ENCODE measurements around the gene SS18L1. TPM values are rescaled to one million over a fixed set of nuclear protein-coding genes. Genes with fewer than 3 reads are reported as not detected.

SS18L1 gene
- total and polyA plus RNA-seq, 10 of the 15 experiments (the other 5 are each of a cell fraction or from before 2014, with no cell fraction given) = 1.8 to 20.0 (median 6.6) TPM

DNA sequence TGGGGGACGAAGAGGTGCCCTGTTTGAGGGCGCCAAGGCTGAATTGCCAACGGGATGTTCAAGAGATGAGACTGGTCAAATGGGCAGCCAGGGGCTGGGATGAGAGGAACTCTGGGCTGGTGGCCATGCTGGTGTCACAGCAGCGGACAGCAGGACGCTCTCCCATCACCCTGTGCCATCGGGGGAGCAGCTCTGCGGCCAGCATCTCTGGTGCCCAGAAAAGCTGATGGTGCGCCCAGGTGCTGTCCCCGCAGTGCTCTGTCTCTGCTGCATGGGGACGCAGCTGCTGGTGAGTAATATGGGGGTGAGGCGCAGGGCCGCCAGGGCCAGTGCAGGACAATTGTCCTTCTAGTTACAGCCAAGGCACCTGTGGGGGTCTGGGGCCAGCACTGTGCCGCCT, 81.5 kb downstream of the SS18L1 start (continued):
- TF ChIP-seq, protein P1, sequence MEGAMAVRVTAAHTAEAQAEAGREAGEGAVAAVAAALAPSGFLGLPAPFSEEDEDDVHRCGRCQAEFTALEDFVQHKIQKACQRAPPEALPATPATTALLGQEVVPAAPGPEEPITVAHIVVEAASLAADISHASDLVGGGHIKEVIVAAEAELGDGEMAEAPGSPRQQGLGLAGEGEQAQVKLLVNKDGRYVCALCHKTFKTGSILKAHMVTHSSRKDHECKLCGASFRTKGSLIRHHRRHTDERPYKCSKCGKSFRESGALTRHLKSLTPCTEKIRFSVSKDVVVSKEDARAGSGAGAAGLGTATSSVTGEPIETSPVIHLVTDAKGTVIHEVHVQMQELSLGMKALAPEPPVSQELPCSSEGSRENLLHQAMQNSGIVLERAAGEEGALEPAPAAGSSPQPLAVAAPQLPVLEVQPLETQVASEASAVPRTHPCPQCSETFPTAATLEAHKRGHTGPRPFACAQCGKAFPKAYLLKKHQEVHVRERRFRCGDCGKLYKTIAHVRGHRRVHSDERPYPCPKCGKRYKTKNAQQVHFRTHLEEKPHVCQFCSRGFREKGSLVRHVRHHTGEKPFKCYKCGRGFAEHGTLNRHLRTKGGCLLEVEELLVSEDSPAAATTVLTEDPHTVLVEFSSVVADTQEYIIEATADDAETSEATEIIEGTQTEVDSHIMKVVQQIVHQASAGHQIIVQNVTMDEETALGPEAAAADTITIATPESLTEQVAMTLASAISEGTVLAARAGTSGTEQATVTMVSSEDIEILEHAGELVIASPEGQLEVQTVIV (IDR thresholded peaks at IDR 0.05; ENCODE audit: borderline replicate concordance, partially characterized antibody) = no peak
- TF ChIP-seq SREBF2 (IDR thresholded peaks at IDR 0.05; ENCODE audit: low read length) (no peak), NFXL1 (IDR thresholded peaks at IDR 0.05; ENCODE audit: borderline replicate concordance) (no peak), TCF12 (IDR thresholded peaks at IDR 0.05; ENCODE audit: low read depth, low read length) (no peak), POLR2A (IDR thresholded peaks at IDR 0.05; ENCODE audit: low read depth, low read length) (no peak), RUNX3 (IDR thresholded peaks at IDR 0.05; ENCODE audit: low read length) (no peak), POU2F2 (IDR thresholded peaks at IDR 0.05; ENCODE audit: borderline replicate concordance, low read depth, low read length) (no peak), ESRRA (IDR thresholded peaks at IDR 0.05; ENCODE audit: low read length) (no peak)
- TF ChIP-seq, protein P2, sequence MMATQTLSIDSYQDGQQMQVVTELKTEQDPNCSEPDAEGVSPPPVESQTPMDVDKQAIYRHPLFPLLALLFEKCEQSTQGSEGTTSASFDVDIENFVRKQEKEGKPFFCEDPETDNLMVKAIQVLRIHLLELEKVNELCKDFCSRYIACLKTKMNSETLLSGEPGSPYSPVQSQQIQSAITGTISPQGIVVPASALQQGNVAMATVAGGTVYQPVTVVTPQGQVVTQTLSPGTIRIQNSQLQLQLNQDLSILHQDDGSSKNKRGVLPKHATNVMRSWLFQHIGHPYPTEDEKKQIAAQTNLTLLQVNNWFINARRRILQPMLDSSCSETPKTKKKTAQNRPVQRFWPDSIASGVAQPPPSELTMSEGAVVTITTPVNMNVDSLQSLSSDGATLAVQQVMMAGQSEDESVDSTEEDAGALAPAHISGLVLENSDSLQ (IDR thresholded peaks at IDR 0.05) = no peak
- TF ChIP-seq, protein P3, sequence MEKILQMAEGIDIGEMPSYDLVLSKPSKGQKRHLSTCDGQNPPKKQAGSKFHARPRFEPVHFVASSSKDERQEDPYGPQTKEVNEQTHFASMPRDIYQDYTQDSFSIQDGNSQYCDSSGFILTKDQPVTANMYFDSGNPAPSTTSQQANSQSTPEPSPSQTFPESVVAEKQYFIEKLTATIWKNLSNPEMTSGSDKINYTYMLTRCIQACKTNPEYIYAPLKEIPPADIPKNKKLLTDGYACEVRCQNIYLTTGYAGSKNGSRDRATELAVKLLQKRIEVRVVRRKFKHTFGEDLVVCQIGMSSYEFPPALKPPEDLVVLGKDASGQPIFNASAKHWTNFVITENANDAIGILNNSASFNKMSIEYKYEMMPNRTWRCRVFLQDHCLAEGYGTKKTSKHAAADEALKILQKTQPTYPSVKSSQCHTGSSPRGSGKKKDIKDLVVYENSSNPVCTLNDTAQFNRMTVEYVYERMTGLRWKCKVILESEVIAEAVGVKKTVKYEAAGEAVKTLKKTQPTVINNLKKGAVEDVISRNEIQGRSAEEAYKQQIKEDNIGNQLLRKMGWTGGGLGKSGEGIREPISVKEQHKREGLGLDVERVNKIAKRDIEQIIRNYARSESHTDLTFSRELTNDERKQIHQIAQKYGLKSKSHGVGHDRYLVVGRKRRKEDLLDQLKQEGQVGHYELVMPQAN (conservative IDR thresholded peaks at IDR 0.05) = no peak
